ENCODE results near the gene NECTIN3.

Gene NECTIN3

GRCh38 chr3:111210003-111210711, 138.5 kb downstream of the NECTIN3 start:
- no peak for DNase-seq (ENCODE audit: low spot score)

GRCh38 chr3:111210866-111211564, 139.4 kb downstream of the NECTIN3 start:
- no peak for DNase-seq (ENCODE audit: low spot score)

GRCh38 chr3:111212511-111212910, 140.9 kb downstream of the NECTIN3 start:
- no peak for DNase-seq (ENCODE audit: low spot score)

- DNase-seq (ENCODE audit: low spot score): no peak
These were observed 143.9 kb downstream of the NECTIN3 start for GRCh38 chr3:111215481-111215880.

GRCh38 chr3:111218615-111219014, 147.0 kb downstream of the NECTIN3 start:
- no peak for DNase-seq (ENCODE audit: low spot score)

- DNase-seq (ENCODE audit: low spot score): no peak
These were observed 155.6 kb downstream of the NECTIN3 start for GRCh38 chr3:111227216-111227615.

- DNase-seq (ENCODE audit: low spot score): no peak
These were observed 157.7 kb downstream of the NECTIN3 start for GRCh38 chr3:111229301-111229700.

GRCh38 chr3:111236836-111237713, 165.5 kb downstream of the NECTIN3 start:
- DNase-seq (ENCODE audit: low spot score): no peak

GRCh38 chr3:111237946-111238345, 166.3 kb downstream of the NECTIN3 start:
- no peak for DNase-seq (ENCODE audit: low spot score)

GRCh38 chr3:111238885-111239284, 167.3 kb downstream of the NECTIN3 start:
- DNase-seq (ENCODE audit: low spot score): no peak

- DNase-seq (ENCODE audit: low spot score): no peak
These were observed 170.3 kb downstream of the NECTIN3 start for GRCh38 chr3:111241960-111242359.

All from globus pallidus (tissue), 1 donor.